ENCODE results near the gene ZXDC. TPM values are rescaled to one million over a fixed set of nuclear protein-coding genes. Genes with fewer than 3 reads are reported as not detected.

ZXDC gene
- total and polyA plus RNA-seq, 9 of the 15 experiments (the other 6 are each of a cell fraction or from before 2014, with no cell fraction given): 0.59 to 13.4 (median 7.3) TPM

DNA sequence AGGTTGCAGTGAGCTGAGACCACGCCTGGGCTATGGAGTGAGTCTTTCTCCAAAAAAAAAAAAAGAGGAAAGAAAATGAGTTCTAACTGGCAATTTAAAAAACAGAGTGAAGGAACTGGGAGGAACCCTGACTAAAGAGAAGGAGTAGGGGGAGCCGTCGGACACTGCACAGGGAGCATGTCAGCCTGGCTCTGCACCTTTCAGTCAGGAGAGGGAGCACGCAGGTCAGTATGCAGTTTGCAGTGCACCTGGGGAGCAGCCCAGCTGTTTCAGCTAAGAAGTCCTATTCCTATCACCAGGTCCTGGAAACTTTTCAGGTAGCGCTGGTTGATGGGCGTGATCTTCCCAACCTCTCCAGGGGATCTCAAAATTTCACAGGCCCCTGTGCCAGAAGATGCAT is 14.9 kb upstream of the ZXDC start:
- no peaks in the 10 kb centered on the region for H3K9me3 ChIP-seq (replicated peaks; ENCODE audit: control insufficient read depth, insufficient read depth, low read depth, low read length)
- intact Hi-C loops (cut with micrococcal nuclease): no loop called here
- H3K9me1 ChIP-seq (ENCODE audit: control insufficient read depth, insufficient read depth, low read length): no peaks in the 10 kb centered on the region
- no peaks in the 10 kb centered on the region; a peak in 1 of 5 replicates for H3K4me1 ChIP-seq (replicated peaks in 1 of 2; ENCODE audit: control insufficient read depth in 2 of 2, insufficient read depth in 2 of 2, low read length in 2 of 2)
- H3K4me3 ChIP-seq: no peak overlapping the region
- BruUV-seq (replicated peaks): no TSS peak
- WGBS (ENCODE audit: insufficient coverage, low coverage, missing lambda C conversion rate): 0% methylated on average over 3 of the region's 6 CpGs
- CTCF ChIA-PET (ENCODE audit: low intra/inter-chr PET ratio): no interaction called here
- in situ Hi-C loops (cut with MboI): no loop called here
- H4K20me1 ChIP-seq (replicated peaks; ENCODE audit: control insufficient read depth, insufficient read depth, low read length): no peaks in the 10 kb centered on the region; the same call in 1 of the 2 replicates
- H2AFZ ChIP-seq (ENCODE audit: low read depth, low read length): no peak overlapping the region
- POLR2A ChIA-PET: no interaction called here
- H3K27me3 ChIP-seq (ENCODE audit: control insufficient read depth in 2 of 2, insufficient read depth in 2 of 2, low read length in 2 of 2): peaks cover 10 to 48% of the 10 kb centered on the region in 2 experiments; a peak in 4 of 5 replicates
- no peaks in the 10 kb centered on the region for H3K36me3 ChIP-seq (ENCODE audit: control insufficient read depth, insufficient read depth, low read length)
- no peak overlapping the region for H3K4me2 ChIP-seq (ENCODE audit: insufficient read depth, low read length)
- TF ChIP-seq, protein P1, sequence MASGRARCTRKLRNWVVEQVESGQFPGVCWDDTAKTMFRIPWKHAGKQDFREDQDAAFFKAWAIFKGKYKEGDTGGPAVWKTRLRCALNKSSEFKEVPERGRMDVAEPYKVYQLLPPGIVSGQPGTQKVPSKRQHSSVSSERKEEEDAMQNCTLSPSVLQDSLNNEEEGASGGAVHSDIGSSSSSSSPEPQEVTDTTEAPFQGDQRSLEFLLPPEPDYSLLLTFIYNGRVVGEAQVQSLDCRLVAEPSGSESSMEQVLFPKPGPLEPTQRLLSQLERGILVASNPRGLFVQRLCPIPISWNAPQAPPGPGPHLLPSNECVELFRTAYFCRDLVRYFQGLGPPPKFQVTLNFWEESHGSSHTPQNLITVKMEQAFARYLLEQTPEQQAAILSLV (tag; IDR thresholded peaks at IDR 0.05): no peak
- TF ChIP-seq, protein P2, sequence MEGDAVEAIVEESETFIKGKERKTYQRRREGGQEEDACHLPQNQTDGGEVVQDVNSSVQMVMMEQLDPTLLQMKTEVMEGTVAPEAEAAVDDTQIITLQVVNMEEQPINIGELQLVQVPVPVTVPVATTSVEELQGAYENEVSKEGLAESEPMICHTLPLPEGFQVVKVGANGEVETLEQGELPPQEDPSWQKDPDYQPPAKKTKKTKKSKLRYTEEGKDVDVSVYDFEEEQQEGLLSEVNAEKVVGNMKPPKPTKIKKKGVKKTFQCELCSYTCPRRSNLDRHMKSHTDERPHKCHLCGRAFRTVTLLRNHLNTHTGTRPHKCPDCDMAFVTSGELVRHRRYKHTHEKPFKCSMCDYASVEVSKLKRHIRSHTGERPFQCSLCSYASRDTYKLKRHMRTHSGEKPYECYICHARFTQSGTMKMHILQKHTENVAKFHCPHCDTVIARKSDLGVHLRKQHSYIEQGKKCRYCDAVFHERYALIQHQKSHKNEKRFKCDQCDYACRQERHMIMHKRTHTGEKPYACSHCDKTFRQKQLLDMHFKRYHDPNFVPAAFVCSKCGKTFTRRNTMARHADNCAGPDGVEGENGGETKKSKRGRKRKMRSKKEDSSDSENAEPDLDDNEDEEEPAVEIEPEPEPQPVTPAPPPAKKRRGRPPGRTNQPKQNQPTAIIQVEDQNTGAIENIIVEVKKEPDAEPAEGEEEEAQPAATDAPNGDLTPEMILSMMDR (IDR thresholded peaks at IDR 0.05 in 2 of 3, conservative IDR thresholded peaks at IDR 0.05 in 1 of 3; ENCODE audit: insufficient read depth in 2 of 3, low read depth in 1 of 3, low read length in 3 of 3): peak; percentile 17 to 53 (median 35); a peak in 3 of 6 replicates
- DNase-seq (ENCODE audit: extremely low read depth in 1 of 4, low spot score in 3 of 4) (peak; percentile 15 to 29 (median 21)), FAIRE-seq (no peak), ATAC-seq (peak; percentile 78)
- H3K27ac ChIP-seq (ENCODE audit: extremely low read depth, low read depth, low read length): no peak overlapping the region
- no peaks in the 10 kb centered on the region for H3K79me2 ChIP-seq (ENCODE audit: control insufficient read depth, insufficient read depth, low read length)
- no peak overlapping the region for H3K9ac ChIP-seq (ENCODE audit: insufficient read depth in 1 of 2, low read depth in 2 of 2, low read length in 2 of 2)
